ENCODE measurements around the gene SCG3.

DNA sequence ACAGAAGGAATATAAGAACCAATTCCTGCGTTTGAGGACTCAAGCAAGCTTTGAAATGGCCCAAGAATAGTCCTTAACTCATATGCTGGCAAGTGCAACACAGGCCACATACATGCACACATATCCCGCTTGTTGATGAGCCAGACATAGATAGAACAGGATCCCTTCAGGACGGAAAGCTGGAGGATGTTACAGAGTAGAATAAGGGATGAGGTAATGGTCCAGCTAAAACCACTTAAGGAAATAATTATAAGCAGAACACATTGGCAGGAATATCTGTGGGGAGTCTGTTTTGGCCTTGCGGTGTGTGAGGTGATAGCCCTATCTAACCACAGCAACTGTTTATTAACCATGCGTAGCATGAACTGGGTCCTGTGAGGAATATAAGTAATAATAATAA lies 25.0 kb downstream of the SCG3 start:
- TF ChIP-seq, protein P1, sequence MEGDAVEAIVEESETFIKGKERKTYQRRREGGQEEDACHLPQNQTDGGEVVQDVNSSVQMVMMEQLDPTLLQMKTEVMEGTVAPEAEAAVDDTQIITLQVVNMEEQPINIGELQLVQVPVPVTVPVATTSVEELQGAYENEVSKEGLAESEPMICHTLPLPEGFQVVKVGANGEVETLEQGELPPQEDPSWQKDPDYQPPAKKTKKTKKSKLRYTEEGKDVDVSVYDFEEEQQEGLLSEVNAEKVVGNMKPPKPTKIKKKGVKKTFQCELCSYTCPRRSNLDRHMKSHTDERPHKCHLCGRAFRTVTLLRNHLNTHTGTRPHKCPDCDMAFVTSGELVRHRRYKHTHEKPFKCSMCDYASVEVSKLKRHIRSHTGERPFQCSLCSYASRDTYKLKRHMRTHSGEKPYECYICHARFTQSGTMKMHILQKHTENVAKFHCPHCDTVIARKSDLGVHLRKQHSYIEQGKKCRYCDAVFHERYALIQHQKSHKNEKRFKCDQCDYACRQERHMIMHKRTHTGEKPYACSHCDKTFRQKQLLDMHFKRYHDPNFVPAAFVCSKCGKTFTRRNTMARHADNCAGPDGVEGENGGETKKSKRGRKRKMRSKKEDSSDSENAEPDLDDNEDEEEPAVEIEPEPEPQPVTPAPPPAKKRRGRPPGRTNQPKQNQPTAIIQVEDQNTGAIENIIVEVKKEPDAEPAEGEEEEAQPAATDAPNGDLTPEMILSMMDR (IDR thresholded peaks at IDR 0.05) = no peak
- TF ChIP-seq POLR2AphosphoS5 (IDR thresholded peaks at IDR 0.05) = no peak
